ENCODE data around the gene SERP2. TPM values are rescaled to one million over a fixed set of nuclear protein-coding genes. Genes with fewer than 3 reads are reported as not detected.

Gene SERP2
- total and polyA plus RNA-seq, 10 of the 15 experiments (the other 5 are each of a cell fraction or from before 2014, with no cell fraction given) = not detected

- TF ChIP-seq BCL3 (IDR thresholded peaks at IDR 0.05; ENCODE audit: borderline replicate concordance, insufficient read depth, low read depth, low read length, poor library complexity, severe bottlenecking) = no peak
- TF ChIP-seq CUX1 (IDR thresholded peaks at IDR 0.05; ENCODE audit: insufficient replicate concordance, low read depth, low read length) = no peak
- no peak for TF ChIP-seq HCFC1 (IDR thresholded peaks at IDR 0.05; ENCODE audit: low read length)
Observed at GRCh38 chr13:44333950-44334655, 39.5 kb upstream of the SERP2 start (continued).

GRCh38 chr13:44334751-44335150, 38.9 kb upstream of the SERP2 start:
- Histone ChIP-seq H2AFZ (ENCODE audit: control insufficient read depth, low read depth, low read length) (no peak overlapping the region), H3K9me3 (replicated peaks; ENCODE audit: control insufficient read depth, insufficient read depth, low read length) (no peaks in the 10 kb centered on the region), H3K4me3 (no peak overlapping the region), H3K27me3 (replicated peaks in 1 of 2; ENCODE audit: control insufficient read depth in 2 of 2, insufficient read depth in 2 of 2, low read length in 1 of 2) (peaks cover 0 to 5% of the 10 kb centered on the region in 2 experiments; a peak in 2 of 4 replicates), H3K36me3 (ENCODE audit: control insufficient read depth in 2 of 2, insufficient read depth in 2 of 2, low read length in 1 of 2) (no peaks in the 10 kb centered on the region), H3K4me2 (ENCODE audit: control insufficient read depth, insufficient read depth) (no peak overlapping the region), H4K20me1 (ENCODE audit: control insufficient read depth, insufficient read depth) (no peaks in the 10 kb centered on the region), H3K79me2 (ENCODE audit: control insufficient read depth, insufficient read depth, low read length) (no peaks in the 10 kb centered on the region), H3K9ac (ENCODE audit: control insufficient read depth, insufficient read depth, low read length) (no peak overlapping the region), H3K4me1 (ENCODE audit: control insufficient read depth, insufficient read depth, low read length) (no peaks in the 10 kb centered on the region), H3K27ac (ENCODE audit: control insufficient read depth, insufficient read depth) (no peak overlapping the region)
- ATAC-seq (no peak), DNase-seq (ENCODE audit: low read depth, low spot score) (no peak), FAIRE-seq (no peak)
- WGBS (ENCODE audit: insufficient coverage, insufficient replicate concordance, low lambda C conversion rate, missing lambda C conversion rate) = 21% methylated on average over 2 of the region's 2 CpGs
- CTCF ChIA-PET = interaction anchor here (1.1 to 1.6 kb wide), 2 partner anchors 12 to 33 kb away, joined by 3 to 5 read pairs; no protein-coding TSS in a partner anchor
- intact Hi-C loops (cut with micrococcal nuclease; ENCODE audit: unreplicated experiment) (no loop called here), in situ Hi-C loops (cut with MboI) (no loop called here)
- no TSS peak for BruUV-seq (replicated peaks)
- RAD21 ChIA-PET (ENCODE audit: unreplicated experiment) = no interaction called here
- POLR2A ChIA-PET = no interaction called here
- SMC1A ChIA-PET (ENCODE audit: uncharacterized antibody, unreplicated experiment) = no interaction called here
- TF ChIP-seq ZNF217 (IDR thresholded peaks at IDR 0.05) (no peak), POLR2A (IDR thresholded peaks at IDR 0.05; ENCODE audit: low read depth, low read length) (no peak), ZBTB40 (IDR thresholded peaks at IDR 0.05; ENCODE audit: borderline replicate concordance) (no peak), IRF5 (IDR thresholded peaks at IDR 0.05; ENCODE audit: borderline replicate concordance) (no peak), KLF5 (IDR thresholded peaks at IDR 0.05; ENCODE audit: partially characterized antibody) (no peak), MTA2 (IDR thresholded peaks at IDR 0.05; ENCODE audit: low read depth) (no peak), SREBF1 (IDR thresholded peaks at IDR 0.05; ENCODE audit: low read length) (no peak)

Measured in GM12878 (cell line).